CD4-positive, alpha-beta T cell treated with Interleukin-2 at 100 ng/mL for 4 hours (primary cell): ENCODE data around the gene FAM237B.

ENCODE experiments used
- DNase-seq: peaks from one replicate; pipeline ENCODE4 v3.0.0-alpha.2; 2020; ENCODE audit warnings: low spot score

The FAM237B gene

DNA sequence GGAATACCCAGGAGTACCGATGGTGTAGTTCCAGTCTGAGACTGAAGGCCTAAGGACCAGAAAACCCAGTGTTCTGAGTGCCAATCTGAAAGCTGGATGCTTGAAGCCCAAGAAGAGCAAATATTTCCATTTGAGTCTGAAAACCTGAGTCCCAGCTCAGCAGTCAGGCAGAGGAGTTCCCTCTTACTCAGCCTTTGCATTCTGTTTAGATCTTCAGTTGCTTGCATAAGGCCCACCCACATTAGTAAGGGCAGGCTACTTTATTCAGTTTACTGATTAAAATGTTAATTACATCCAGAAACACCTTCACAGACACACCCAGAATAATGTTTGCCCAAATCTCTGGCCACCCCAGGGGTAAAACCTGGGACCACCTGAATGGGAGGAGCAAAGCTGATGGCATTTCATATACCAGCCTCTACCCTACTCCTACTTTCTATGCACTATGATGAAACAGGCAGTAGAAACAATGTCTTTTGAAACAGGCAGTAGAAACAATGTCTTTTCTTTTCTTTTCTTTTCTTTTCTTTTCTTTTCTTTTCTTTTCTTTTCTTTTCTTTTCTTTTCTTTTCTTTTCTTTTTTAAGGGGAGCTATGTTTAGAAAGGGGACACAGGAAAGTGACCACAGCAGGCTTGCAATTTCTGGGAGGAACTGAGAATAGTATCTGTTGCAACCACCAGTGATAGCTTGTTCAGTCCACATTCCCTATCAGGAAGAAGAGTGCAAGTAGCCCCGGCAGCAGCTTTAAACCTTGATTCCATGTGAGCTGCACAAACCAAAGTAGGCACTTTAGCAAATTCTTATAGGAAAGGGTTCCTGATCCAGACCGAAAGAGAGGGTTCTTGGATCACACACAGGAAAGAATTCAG, 30.6 kb downstream of the FAM237B start:
- DNase-seq: no peak

DNA sequence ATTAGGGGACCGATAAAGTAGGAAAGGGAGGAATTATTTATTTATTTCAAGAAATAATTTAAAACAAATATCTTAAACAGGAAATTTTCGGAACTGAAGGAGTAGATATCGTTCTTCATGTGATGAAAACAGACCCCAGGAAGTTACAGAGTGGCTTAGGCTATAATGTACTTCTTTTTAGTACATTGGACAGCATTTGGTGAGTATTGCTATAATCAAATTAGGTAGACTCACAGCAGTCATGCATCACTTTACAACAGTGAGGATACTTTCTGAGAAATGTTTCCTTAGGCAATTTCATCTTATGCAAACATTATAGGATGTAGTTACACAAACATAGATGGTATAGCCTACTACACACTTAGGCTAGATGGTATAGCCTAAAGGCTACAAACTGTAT, 33.0 kb downstream of the FAM237B start:
- no peak for DNase-seq

DNA sequence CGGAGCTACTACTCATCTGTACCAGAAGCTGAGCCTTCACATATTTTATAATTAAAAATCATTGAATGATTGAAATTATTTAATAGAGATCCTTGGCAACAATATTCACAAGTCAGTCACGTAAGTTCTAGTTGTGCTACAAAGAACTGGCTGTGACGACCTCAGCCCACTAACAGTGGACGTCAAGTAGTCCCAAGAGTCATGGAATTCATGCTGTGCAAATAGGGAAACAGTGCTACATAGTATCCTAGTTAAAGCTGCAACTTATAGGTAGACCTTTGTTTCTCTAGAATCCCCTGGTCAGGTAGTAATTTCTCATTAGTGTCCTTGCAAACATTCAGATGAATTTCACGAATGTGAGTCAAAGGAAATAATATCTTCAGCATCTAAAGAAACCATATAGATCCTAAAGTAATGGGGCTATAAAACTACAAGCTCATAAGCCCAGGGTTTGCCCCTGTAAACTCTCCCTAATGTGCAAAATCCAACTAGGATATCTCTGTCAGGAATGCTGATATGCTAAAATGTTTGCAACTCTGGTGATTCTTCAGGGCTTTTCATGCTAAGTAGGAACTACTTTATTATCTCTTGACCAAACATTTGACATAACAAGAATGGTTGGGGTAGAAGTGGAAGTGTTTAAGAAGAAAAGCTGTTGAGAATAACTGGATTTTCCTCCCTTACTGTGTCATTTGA, 44.9 kb downstream of the FAM237B start:
- no peak for DNase-seq

DNA sequence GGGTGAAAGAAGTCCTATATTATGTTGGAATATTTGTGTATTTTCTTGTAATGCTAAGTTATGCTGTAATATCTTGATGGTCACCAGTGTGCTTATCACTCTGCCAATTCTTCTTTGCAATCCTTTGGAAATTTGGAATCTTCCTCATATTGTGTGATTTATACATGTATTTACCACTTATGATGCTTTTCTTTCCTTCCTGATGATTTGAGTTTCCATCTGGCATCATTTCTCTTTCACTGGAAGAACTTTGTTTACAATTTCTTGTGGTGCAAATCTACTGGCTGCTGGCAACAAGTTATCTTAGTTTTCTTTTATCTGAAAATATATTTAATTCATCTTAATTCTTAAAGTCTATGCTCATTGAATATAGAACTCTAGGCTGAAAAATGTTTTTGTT, 46.9 kb downstream of the FAM237B start:
- DNase-seq: no peak

DNA sequence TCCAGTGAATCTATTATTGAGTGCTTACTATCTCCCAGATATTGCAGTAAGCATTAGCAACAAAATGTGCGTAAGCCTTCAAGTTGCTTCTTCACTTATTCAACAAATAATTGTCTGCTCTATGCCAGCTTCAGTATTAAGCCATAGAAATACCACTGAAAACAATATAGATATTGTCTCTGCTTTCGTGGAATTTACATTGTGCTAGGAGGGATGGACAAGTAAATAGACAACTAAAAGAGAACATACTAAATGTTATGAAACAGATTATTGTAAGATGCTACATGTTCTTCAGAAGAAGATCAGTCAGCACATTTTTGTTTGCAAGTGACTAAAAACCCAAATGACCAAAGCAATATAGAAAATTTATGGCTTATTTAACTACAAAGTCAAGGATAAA, 48.9 kb downstream of the FAM237B start:
- DNase-seq: no peak

DNA sequence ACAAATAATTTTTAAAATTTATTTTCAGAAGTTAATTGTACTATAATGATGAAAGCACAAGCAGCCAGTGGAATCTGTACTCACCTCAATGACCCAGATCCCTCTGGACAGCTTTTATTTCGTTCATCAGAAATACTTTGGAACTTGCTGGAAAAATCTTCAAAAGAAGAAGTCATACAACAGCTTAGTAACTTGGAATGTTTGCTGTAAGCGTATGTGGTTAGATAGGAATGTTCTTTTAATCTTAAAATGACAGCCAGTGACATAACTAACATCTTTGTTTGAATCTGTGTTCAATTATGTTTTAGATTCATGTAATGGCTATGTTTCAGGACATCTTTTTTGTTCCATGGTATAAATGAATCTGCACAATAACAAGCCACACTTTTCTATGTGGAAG, 49.4 kb downstream of the FAM237B start:
- no peak for DNase-seq

DNA sequence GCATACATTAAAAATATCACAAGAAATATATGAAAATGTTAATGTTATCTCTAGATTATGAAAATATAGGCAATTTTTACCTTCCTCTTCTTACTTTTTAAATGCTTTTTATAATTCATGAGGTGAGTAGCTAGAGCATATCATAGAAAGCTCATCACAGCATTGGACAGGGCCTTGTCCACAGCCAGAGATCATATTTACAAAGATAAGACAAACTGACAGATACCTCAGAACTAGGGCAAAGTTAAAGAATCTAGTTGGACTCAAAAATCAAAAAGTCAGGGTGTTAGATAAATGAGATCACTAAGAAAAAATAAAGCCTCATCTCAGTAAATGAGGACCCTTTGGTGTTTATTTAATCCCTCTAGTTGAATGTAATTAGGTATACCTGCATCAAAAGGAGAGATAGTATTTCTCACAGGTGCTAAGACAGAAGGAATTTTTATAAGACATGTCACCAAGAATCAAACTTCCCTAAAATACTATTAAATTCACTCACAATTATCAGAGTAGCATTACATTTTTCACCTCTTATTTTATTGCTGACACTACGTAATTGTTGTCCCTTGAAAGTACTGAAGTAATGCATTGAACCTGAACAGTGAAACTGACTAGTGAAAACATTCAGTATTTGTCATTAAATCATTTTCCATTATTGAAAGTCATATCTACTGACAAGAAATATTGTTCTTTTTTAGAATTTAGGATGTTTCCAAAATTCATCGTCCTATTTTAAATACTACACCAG, 50.5 kb downstream of the FAM237B start:
- DNase-seq: no peak

DNA sequence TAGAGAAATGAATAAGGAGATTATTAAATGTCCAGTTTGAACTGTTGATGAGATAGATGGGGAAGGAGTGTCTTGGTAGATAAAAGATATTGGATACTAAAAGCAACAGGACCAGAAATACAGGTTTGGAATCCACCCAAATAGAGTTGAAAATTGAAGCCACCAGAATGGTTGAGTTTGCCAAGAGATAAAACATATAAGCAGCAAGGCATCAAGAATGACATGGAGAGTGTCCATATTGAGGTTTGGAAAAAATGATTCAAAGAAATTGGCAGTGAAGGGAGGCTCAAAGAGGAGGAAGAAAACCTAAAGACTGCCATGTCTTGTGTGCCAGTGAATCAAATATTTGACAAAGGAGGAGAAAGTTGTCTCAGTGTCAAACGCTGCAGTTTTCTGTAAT, 51.9 kb downstream of the FAM237B start:
- no peak for DNase-seq

DNA sequence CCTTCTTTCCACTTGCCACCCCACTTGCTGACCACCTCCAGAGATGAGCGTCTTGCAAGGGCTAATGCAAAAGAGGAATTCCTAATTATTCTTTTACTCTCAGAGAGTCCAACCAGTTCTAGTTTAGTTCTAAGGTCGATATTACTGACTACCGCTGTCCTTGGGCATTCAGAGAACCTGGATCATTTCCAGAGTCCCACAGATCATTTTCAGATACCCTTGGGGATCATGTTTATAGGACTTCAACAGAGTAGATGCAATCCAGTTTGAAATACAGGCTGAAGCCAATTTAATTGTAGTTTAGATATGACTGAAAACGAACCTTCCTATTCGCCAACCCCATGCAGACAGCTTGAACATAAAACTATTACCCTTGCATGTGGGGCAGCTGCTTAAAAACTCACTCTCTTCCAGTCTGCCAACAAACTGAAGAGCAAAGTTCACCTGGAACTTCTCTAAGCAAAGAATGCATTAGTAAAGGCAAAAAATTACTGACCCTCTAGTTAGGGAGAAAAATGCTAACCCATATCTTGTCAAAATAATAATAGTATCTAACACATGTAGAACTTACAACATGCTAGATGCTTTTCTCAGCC, 53.7 kb downstream of the FAM237B start:
- no peak for DNase-seq

DNA sequence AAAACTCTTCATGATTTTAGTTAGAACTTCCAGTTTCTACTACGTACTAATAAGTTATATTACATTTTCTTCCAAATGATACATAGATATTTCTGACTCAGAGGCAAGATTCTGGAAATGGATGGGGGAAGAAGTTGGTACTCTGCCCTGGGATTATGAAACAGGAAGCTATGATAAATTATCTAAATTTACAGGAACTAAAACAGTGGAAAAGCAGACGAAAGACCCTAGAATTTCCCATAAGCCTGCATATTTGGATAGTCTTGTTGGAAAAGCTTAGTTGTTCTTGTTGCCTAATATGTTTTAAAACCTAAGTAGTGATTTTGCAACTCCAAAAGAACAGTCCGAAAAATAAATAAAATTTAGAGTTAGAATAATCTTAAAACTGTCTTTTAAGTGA, 54.3 kb downstream of the FAM237B start:
- DNase-seq: no peak
